Ovary (tissue), 3 donors: ENCODE results near the gene ITPR1.

Experiments
- CTCF ChIP-seq, 3 donors: fragments of 450-650 bp in 2 of 3; fragments of 200-600 bp in 1 of 3; IDR thresholded peaks; one replicate each; pipeline versions ENCODE4 v1.5.1 to v1.8.0; 2016 to 2022; ENCODE audit warnings: antibody characterized with exemption in 3 of 3, mild to moderate bottlenecking in 1 of 3
- EP300 ChIP-seq: sonication (generic); formaldehyde crosslinking; IDR thresholded peaks from one replicate; pipeline ENCODE4 v1.6.1; 2017; ENCODE audit warnings: antibody characterized with exemption
- POLR2A ChIP-seq: fragments of 450-650 bp; IDR thresholded peaks from one replicate; pipeline ENCODE4 v1.6.1; 2017; ENCODE audit warnings: antibody characterized with exemption, mild to moderate bottlenecking, moderate library complexity
- donor health status: DM: no; HTN: no; CAD: no.

GRCh38 chr3:4525560-4526223, 32.5 kb downstream of the ITPR1 start:
- TF ChIP-seq CTCF (IDR thresholded peaks at IDR 0.05) (no peak), POLR2A (no peak), EP300 (no peak)
